Body of pancreas (tissue), 4 donors: ENCODE results near the gene TMEM200C.

ENCODE experiments used
- CTCF ChIP-seq, 7 experiments: fragments of 450-650 bp in 4 of 7; fragments of 200-600 bp in 3 of 7; sonication (generic) in 3 of 7; IDR thresholded peaks; one replicate each; pipeline ENCODE4 v1.5.1; 2016 to 2019; ENCODE audit warnings: antibody characterized with exemption in 7 of 7
- POLR2A ChIP-seq, 3 donors: fragments of 450-650 bp; IDR thresholded peaks; one replicate each; pipeline ENCODE4 v1.6.1; 2016; ENCODE audit warnings: antibody characterized with exemption in 3 of 3, mild to moderate bottlenecking in 2 of 3

DNA sequence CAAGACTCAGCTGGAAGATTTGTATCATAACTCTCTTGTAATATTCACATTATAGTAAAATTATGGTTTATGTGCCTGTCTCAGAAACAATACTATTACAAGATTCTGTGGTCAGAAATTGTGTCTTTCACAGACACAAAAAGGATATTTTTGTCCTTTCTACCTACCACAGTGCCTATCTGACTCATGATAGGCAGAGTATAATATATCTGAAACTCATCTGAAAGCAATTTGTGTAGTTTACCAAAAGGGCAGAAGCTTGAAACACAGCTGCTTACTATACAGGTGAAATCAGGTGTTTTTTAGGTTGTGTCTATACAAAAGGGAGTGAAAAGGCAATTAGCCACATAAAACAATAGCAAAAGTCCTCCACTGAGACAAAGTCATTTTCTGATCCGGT, 10.9 kb downstream of the TMEM200C start:
- TF ChIP-seq POLR2A (IDR thresholded peaks at IDR 0.05) (no peak), CTCF (IDR thresholded peaks at IDR 0.05) (no peak)
